Gastroesophageal sphincter (tissue), 3 donors: ENCODE measurements around the gene CCRL2.

Source experiments
- CTCF ChIP-seq, 4 experiments: fragments of 200-600 bp in 2 of 4; fragments of 450-650 bp in 2 of 4; sonication (generic) in 1 of 4; IDR thresholded peaks; one replicate each; pipeline ENCODE4 v1.5.1; 2017 to 2019; ENCODE audit warnings: antibody characterized with exemption in 4 of 4, mild to moderate bottlenecking in 2 of 4, moderate library complexity in 2 of 4
- EP300 ChIP-seq: sonication (generic); formaldehyde crosslinking; IDR thresholded peaks from one replicate; pipeline ENCODE4 v1.6.1; 2017; ENCODE audit warnings: antibody characterized with exemption, mild to moderate bottlenecking
- POLR2A ChIP-seq, 2 donors: fragments of 450-650 bp; IDR thresholded peaks; one replicate each; pipeline ENCODE4 v1.6.1; 2017; ENCODE audit warnings: antibody characterized with exemption in 2 of 2, mild to moderate bottlenecking in 2 of 2, moderate library complexity in 1 of 2
- POLR2AphosphoS5 ChIP-seq: sonication (generic); formaldehyde crosslinking; IDR thresholded peaks from one replicate; pipeline ENCODE4 v1.6.1; 2017; ENCODE audit warnings: antibody characterized with exemption

GRCh38 chr3:46429250-46429649 lies 22.2 kb downstream of the CCRL2 start:
- no peak for TF ChIP-seq CTCF (IDR thresholded peaks at IDR 0.05)
- TF ChIP-seq POLR2A (IDR thresholded peaks at IDR 0.05): no peak
- no peak for TF ChIP-seq EP300
- no peak for TF ChIP-seq POLR2AphosphoS5
